Endothelial cell (in vitro differentiated cells): ENCODE data around the gene BNC2. TPM values are rescaled to one million over a fixed set of nuclear protein-coding genes. Genes with fewer than 3 reads are reported as not detected.
A peak's percentile ranks its signal among the peaks of the same experiment; 100 is the strongest.
"Not testable (repeated sequence)": the region's sequence is repeated elsewhere in the genome, so short reads cannot be mapped to it uniquely, and the experiment has no call there.

Experiments
- DNase-seq: peaks from one replicate; pipeline ENCODE4 v3.0.0; 2021; ENCODE audit warnings: low spot score
- H3K27ac Mint-ChIP-seq: one replicate; pipeline ENCODE4 v1.8.0; 2021; ENCODE audit warnings: mixed read lengths, inconsistent platforms; ENCODE audit not compliant: unreplicated experiment
- H3K27me3 Mint-ChIP-seq: one replicate; pipeline ENCODE4 v1.8.0; 2021; ENCODE audit warnings: mild to moderate bottlenecking, moderate library complexity, mixed read lengths, inconsistent platforms; ENCODE audit not compliant: unreplicated experiment
- H3K36me3 Mint-ChIP-seq: one replicate; pipeline ENCODE4 v1.8.0; 2021; ENCODE audit warnings: mild to moderate bottlenecking, low read depth, mixed read lengths, inconsistent platforms; ENCODE audit not compliant: unreplicated experiment
- H3K4me1 Mint-ChIP-seq: one replicate; pipeline ENCODE4 v1.8.0; 2021; ENCODE audit warnings: mild to moderate bottlenecking, mixed read lengths, inconsistent platforms; ENCODE audit not compliant: unreplicated experiment
- H3K4me3 Mint-ChIP-seq: one replicate; pipeline ENCODE4 v1.8.0; 2021; ENCODE audit warnings: mild to moderate bottlenecking, mixed read lengths, inconsistent platforms; ENCODE audit not compliant: unreplicated experiment
- H3K9me3 Mint-ChIP-seq: one replicate; pipeline ENCODE4 v1.8.0; 2021; ENCODE audit warnings: mixed read lengths, inconsistent platforms; ENCODE audit not compliant: unreplicated experiment
- total RNA-seq: library from RNA; stranded (reverse); fragmentation: NEBNext Ultra II Directional; extraction: Animal tissue kit (Norgen Biotek cat#: 25700); gene quantifications from one replicate; pipeline ENCODE4 v1.2.1, GENCODE V29; 2021; ENCODE audit not compliant: unreplicated experiment
- TF ChIP-seq, protein P1 (sequence below): fragments of 200-600 bp; sonication (generic); IDR thresholded peaks from one replicate; pipeline ENCODE4 v1.5.0; 2021; ENCODE audit warnings: antibody characterized with exemption; ENCODE audit not compliant: unreplicated experiment

BNC2 gene
- total RNA-seq, 1 donor from 2014 or later: 20.1 TPM

- Mint-ChIP-seq H3K9me3 (no peaks in the 10 kb centered on the region), H3K27ac (no peak overlapping the region), H3K4me1 (peaks cover 10% of the 10 kb centered on the region), H3K27me3 (peaks cover 2% of the 10 kb centered on the region), H3K4me3 (no peak overlapping the region), H3K36me3 (no peaks in the 10 kb centered on the region)
- DNase-seq: no peak
- TF ChIP-seq, protein P1, sequence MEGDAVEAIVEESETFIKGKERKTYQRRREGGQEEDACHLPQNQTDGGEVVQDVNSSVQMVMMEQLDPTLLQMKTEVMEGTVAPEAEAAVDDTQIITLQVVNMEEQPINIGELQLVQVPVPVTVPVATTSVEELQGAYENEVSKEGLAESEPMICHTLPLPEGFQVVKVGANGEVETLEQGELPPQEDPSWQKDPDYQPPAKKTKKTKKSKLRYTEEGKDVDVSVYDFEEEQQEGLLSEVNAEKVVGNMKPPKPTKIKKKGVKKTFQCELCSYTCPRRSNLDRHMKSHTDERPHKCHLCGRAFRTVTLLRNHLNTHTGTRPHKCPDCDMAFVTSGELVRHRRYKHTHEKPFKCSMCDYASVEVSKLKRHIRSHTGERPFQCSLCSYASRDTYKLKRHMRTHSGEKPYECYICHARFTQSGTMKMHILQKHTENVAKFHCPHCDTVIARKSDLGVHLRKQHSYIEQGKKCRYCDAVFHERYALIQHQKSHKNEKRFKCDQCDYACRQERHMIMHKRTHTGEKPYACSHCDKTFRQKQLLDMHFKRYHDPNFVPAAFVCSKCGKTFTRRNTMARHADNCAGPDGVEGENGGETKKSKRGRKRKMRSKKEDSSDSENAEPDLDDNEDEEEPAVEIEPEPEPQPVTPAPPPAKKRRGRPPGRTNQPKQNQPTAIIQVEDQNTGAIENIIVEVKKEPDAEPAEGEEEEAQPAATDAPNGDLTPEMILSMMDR: no peak
These were observed 326.8 kb downstream of the BNC2 start for GRCh38 chr9:16543686-16544085.

- no peak for DNase-seq
- TF ChIP-seq, protein P1: no peak
- H3K9me3 Mint-ChIP-seq: no peaks in the 10 kb centered on the region
- peaks cover 2% of the 10 kb centered on the region for H3K27me3 Mint-ChIP-seq
- no peak overlapping the region for H3K4me3 Mint-ChIP-seq
- H3K36me3 Mint-ChIP-seq: no peaks in the 10 kb centered on the region
- no peak overlapping the region for H3K27ac Mint-ChIP-seq
- H3K4me1 Mint-ChIP-seq: peaks cover 10% of the 10 kb centered on the region
These were observed 327.2 kb downstream of the BNC2 start for GRCh38 chr9:16543225-16543624.

GRCh38 chr9:16542290-16542689 lies 328.2 kb downstream of the BNC2 start:
- H3K4me1 Mint-ChIP-seq: peaks cover 10% of the 10 kb centered on the region
- no peaks in the 10 kb centered on the region for H3K9me3 Mint-ChIP-seq
- H3K4me3 Mint-ChIP-seq: no peak overlapping the region
- peak overlapping the region; percentile 1 for H3K27ac Mint-ChIP-seq
- peaks cover 2% of the 10 kb centered on the region for H3K27me3 Mint-ChIP-seq
- TF ChIP-seq, protein P1: no peak
- no peak for DNase-seq
- H3K36me3 Mint-ChIP-seq: no peaks in the 10 kb centered on the region

GRCh38 chr9:16540743-16541613 lies 329.5 kb downstream of the BNC2 start:
- TF ChIP-seq, protein P1: no peak
- no peak for DNase-seq
- Mint-ChIP-seq H3K4me3 (no peak overlapping the region), H3K27ac (no peak overlapping the region), H3K9me3 (no peaks in the 10 kb centered on the region), H3K27me3 (peaks cover 2% of the 10 kb centered on the region), H3K36me3 (no peaks in the 10 kb centered on the region), H3K4me1 (peaks cover 10% of the 10 kb centered on the region)

DNA sequence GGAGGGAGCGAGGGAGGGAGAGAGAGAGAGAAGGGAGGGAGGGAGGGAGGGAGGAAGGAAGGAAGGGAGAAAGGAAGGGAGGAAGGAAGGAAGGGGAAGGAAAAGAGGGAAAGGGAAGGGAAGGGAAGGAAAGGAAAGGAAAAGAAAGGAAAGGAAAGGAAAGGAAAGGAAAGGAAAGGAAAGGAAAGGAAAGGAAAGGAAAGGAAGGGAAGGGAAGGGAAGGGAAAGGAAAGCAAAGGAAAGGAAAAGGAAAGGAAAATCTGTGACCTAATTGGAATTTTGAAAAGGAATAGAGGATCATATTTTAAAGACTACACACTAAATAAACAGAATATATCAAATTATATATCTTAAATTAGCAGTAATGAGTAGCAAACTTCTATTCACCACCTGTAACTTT lies 330.8 kb downstream of the BNC2 start:
- not testable (repeated sequence) for H3K4me3 Mint-ChIP-seq

More for the DNA sequence above, 330.8 kb downstream of the BNC2 start:
- not testable (repeated sequence) for DNase-seq, H3K9me3 Mint-ChIP-seq, H3K27me3 Mint-ChIP-seq, H3K27ac Mint-ChIP-seq, H3K4me1 Mint-ChIP-seq, H3K36me3 Mint-ChIP-seq
